Dedifferentiated amniotic fluid mesenchymal stem cell (primary cell): ENCODE measurements around the gene SLC37A3.
"Not testable (repeated sequence)": the region's sequence is repeated elsewhere in the genome, so short reads cannot be mapped to it uniquely, and the experiment has no call there.

Experiments used
- DNase-seq: peaks from one replicate; pipeline ENCODE4 v3.0.0-alpha.2; 2016; ENCODE audit errors: extremely low spot score

Gene SLC37A3

GRCh38 chr7:140314573-140315480, 83.5 kb downstream of the SLC37A3 start:
- no peak for DNase-seq

GRCh38 chr7:140312141-140312846, 86.0 kb downstream of the SLC37A3 start:
- no peak for DNase-seq

GRCh38 chr7:140311128-140311527, 87.2 kb downstream of the SLC37A3 start:
- DNase-seq = not testable (repeated sequence)

GRCh38 chr7:140310337-140311002, 87.9 kb downstream of the SLC37A3 start:
- DNase-seq = no peak

- no peak for DNase-seq
Measured at GRCh38 chr7:140308060-140308459, 90.3 kb downstream of the SLC37A3 start.

GRCh38 chr7:140304191-140304799, 94.0 kb downstream of the SLC37A3 start:
- DNase-seq = no peak

GRCh38 chr7:140300243-140301136, 97.8 kb downstream of the SLC37A3 start:
- DNase-seq = no peak

GRCh38 chr7:140298213-140298612, 100.1 kb downstream of the SLC37A3 start:
- no peak for DNase-seq

GRCh38 chr7:140297192-140297591, 101.1 kb downstream of the SLC37A3 start:
- no peak for DNase-seq

GRCh38 chr7:140295224-140295738, 103.0 kb downstream of the SLC37A3 start:
- DNase-seq = no peak

GRCh38 chr7:140294454-140294853, 103.9 kb downstream of the SLC37A3 start:
- no peak for DNase-seq

GRCh38 chr7:140292438-140292837, 105.9 kb downstream of the SLC37A3 start:
- no peak for DNase-seq

- DNase-seq = no peak
Measured at GRCh38 chr7:140289804-140290203, 108.5 kb downstream of the SLC37A3 start.

GRCh38 chr7:140287988-140288387, 110.3 kb downstream of the SLC37A3 start:
- DNase-seq = no peak

GRCh38 chr7:140285938-140286337, 112.4 kb downstream of the SLC37A3 start:
- DNase-seq = no peak

- DNase-seq = no peak
Measured at GRCh38 chr7:140284062-140284461, 114.3 kb downstream of the SLC37A3 start.
